ENCODE measurements around the gene PALM2AKAP2.

DNA sequence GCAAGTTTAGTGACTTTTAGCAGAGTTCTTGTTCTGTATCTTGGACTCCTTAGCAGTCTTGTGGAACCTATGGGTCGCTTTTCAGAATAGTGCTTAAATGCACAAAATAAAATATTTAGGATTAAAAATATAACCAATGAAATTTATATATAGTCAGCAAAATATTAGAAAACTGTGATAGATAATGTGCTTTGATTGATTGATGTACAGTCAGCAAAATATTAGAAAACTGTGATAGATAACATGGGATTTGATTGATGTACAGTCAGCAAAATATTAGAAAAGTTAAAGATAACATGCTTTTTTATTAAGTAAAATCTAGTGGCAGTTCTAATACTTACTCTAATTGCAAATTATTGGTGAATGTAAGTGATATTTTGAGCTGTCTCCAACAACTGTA, 16.1 kb downstream of the PALM2AKAP2 start:
- TF ChIP-seq, protein P1, sequence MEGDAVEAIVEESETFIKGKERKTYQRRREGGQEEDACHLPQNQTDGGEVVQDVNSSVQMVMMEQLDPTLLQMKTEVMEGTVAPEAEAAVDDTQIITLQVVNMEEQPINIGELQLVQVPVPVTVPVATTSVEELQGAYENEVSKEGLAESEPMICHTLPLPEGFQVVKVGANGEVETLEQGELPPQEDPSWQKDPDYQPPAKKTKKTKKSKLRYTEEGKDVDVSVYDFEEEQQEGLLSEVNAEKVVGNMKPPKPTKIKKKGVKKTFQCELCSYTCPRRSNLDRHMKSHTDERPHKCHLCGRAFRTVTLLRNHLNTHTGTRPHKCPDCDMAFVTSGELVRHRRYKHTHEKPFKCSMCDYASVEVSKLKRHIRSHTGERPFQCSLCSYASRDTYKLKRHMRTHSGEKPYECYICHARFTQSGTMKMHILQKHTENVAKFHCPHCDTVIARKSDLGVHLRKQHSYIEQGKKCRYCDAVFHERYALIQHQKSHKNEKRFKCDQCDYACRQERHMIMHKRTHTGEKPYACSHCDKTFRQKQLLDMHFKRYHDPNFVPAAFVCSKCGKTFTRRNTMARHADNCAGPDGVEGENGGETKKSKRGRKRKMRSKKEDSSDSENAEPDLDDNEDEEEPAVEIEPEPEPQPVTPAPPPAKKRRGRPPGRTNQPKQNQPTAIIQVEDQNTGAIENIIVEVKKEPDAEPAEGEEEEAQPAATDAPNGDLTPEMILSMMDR (IDR thresholded peaks at IDR 0.05; ENCODE audit: extremely low read depth in 1 of 2, insufficient read depth in 1 of 2, low read depth in 1 of 2, low read length in 2 of 2): no peak
- TF ChIP-seq POLR2AphosphoS5 (IDR thresholded peaks at IDR 0.05; ENCODE audit: insufficient read depth, low read depth, low read length) (no peak), EZH2 (IDR thresholded peaks at IDR 0.05; ENCODE audit: borderline replicate concordance, low read depth, low read length, severe bottlenecking) (no peak), POLR2A (IDR thresholded peaks at IDR 0.05; ENCODE audit: low read depth, low read length) (no peak), MYC (IDR thresholded peaks at IDR 0.05; ENCODE audit: low read depth, low read length) (no peak), JUN (IDR thresholded peaks at IDR 0.05; ENCODE audit: borderline replicate concordance, insufficient read depth, insufficient read length, low read depth) (no peak), GATA2 (IDR thresholded peaks at IDR 0.05; ENCODE audit: insufficient read depth, insufficient read length, low read depth, low read length) (no peak), FOS (IDR thresholded peaks at IDR 0.05; ENCODE audit: borderline replicate concordance, insufficient read depth, low read length) (no peak)
- TF ChIP-seq, protein P2, sequence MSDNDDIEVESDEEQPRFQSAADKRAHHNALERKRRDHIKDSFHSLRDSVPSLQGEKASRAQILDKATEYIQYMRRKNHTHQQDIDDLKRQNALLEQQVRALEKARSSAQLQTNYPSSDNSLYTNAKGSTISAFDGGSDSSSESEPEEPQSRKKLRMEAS (IDR thresholded peaks at IDR 0.05; ENCODE audit: insufficient read depth, insufficient read length): no peak
